GM12878 (cell line): ENCODE results near the gene DEFB132.

Experiments used
- CBFB ChIP-seq: IDR thresholded peaks from 2 replicates; pipeline ENCODE4 v1.6.1; 2016; ENCODE audit warnings: antibody characterized with exemption, low read depth
- CTCF ChIP-seq, 3 experiments: IDR thresholded peaks in 2 of 3; conservative IDR thresholded peaks in 1 of 3; 2 replicates each; pipeline ENCODE4 v1.5.1; 2011; ENCODE audit warnings: low read depth in 3 of 3, low read length in 3 of 3, mild to moderate bottlenecking in 3 of 3, control low read depth in 2 of 3, moderate library complexity in 2 of 3, inconsistent platforms in 1 of 3, mixed read lengths in 1 of 3; ENCODE audit not compliant: control insufficient read depth in 2 of 3, insufficient read depth in 1 of 3; ENCODE audit errors: extremely low read depth in 1 of 3
- FOS ChIP-seq: IDR thresholded peaks from 3 replicates; pipeline ENCODE4 v1.6.1; 2011; ENCODE audit warnings: borderline replicate concordance; ENCODE audit not compliant: insufficient read length; ENCODE audit errors: extremely low read depth
- MEF2A ChIP-seq: IDR thresholded peaks from 2 replicates; pipeline ENCODE4 v1.6.1; 2011; ENCODE audit warnings: low read depth, mild to moderate bottlenecking, low read length, moderate library complexity; ENCODE audit not compliant: insufficient read depth
- MTA2 ChIP-seq: fragments of 450-650 bp; IDR thresholded peaks from 2 replicates; pipeline ENCODE4 v1.6.1; 2016; ENCODE audit warnings: low read depth, mild to moderate bottlenecking, moderate library complexity
- POLR2A ChIP-seq: IDR thresholded peaks from 2 replicates; pipeline ENCODE4 v1.6.1; 2011; ENCODE audit warnings: low read depth, mild to moderate bottlenecking, low read length
- POLR2AphosphoS5 ChIP-seq: IDR thresholded peaks from 2 replicates; pipeline ENCODE4 v1.6.1; 2011; ENCODE audit warnings: mild to moderate bottlenecking, low read length, inconsistent platforms
- TCF12 ChIP-seq: IDR thresholded peaks from 2 replicates; pipeline ENCODE4 v1.6.1; 2011; ENCODE audit warnings: low read depth, mild to moderate bottlenecking, low read length
- YY1 ChIP-seq: IDR thresholded peaks from 2 replicates; pipeline ENCODE4 v1.6.1; 2011; ENCODE audit warnings: low read depth, mild to moderate bottlenecking, low read length
- ZSCAN29 ChIP-seq: fragments of 450-650 bp; IDR thresholded peaks from 2 replicates; pipeline ENCODE4 v1.6.1; 2017; ENCODE audit warnings: mild to moderate bottlenecking, moderate library complexity
- TF ChIP-seq, protein P1 (sequence below): IDR thresholded peaks from 2 replicates; pipeline ENCODE4 v1.6.1; 2012; ENCODE audit warnings: low read depth, low read length, improper control_type of control experiment
- TF ChIP-seq, protein P2 (sequence below): fragments of 450-650 bp; IDR thresholded peaks from 2 replicates; pipeline ENCODE4 v1.6.1; 2017; ENCODE audit warnings: mild to moderate bottlenecking
- TF ChIP-seq, protein P3 (sequence below): IDR thresholded peaks from 2 replicates; pipeline ENCODE4 v1.6.1; 2012; ENCODE audit warnings: low read depth, low read length, improper control_type of control experiment

- TF ChIP-seq CTCF (IDR thresholded peaks at IDR 0.05 in 2 of 3, conservative IDR thresholded peaks at IDR 0.05 in 1 of 3; ENCODE audit: control insufficient read depth in 2 of 3, extremely low read depth in 1 of 3, insufficient read depth in 1 of 3, low read depth in 3 of 3, low read length in 3 of 3): no peak
- TF ChIP-seq YY1: no peak
- TF ChIP-seq, protein P1, sequence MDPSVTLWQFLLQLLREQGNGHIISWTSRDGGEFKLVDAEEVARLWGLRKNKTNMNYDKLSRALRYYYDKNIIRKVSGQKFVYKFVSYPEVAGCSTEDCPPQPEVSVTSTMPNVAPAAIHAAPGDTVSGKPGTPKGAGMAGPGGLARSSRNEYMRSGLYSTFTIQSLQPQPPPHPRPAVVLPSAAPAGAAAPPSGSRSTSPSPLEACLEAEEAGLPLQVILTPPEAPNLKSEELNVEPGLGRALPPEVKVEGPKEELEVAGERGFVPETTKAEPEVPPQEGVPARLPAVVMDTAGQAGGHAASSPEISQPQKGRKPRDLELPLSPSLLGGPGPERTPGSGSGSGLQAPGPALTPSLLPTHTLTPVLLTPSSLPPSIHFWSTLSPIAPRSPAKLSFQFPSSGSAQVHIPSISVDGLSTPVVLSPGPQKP: no peak
- TF ChIP-seq CBFB: no peak
- no peak for TF ChIP-seq POLR2A
- TF ChIP-seq, protein P2, sequence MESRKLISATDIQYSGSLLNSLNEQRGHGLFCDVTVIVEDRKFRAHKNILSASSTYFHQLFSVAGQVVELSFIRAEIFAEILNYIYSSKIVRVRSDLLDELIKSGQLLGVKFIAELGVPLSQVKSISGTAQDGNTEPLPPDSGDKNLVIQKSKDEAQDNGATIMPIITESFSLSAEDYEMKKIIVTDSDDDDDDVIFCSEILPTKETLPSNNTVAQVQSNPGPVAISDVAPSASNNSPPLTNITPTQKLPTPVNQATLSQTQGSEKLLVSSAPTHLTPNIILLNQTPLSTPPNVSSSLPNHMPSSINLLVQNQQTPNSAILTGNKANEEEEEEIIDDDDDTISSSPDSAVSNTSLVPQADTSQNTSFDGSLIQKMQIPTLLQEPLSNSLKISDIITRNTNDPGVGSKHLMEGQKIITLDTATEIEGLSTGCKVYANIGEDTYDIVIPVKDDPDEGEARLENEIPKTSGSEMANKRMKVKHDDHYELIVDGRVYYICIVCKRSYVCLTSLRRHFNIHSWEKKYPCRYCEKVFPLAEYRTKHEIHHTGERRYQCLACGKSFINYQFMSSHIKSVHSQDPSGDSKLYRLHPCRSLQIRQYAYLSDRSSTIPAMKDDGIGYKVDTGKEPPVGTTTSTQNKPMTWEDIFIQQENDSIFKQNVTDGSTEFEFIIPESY: no peak
- TF ChIP-seq TCF12: no peak
- TF ChIP-seq, protein P3, sequence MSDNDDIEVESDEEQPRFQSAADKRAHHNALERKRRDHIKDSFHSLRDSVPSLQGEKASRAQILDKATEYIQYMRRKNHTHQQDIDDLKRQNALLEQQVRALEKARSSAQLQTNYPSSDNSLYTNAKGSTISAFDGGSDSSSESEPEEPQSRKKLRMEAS: no peak
- no peak for TF ChIP-seq MEF2A
- TF ChIP-seq POLR2AphosphoS5: no peak
- no peak for TF ChIP-seq ZSCAN29
- no peak for TF ChIP-seq FOS
- no peak for TF ChIP-seq MTA2
Observed at GRCh38 chr20:242905-243304, 14.6 kb upstream of the DEFB132 start.
